Gastroesophageal sphincter (tissue), 3 donors: Measurements from ENCODE around the gene LDB3.

Source experiments
- POLR2AphosphoS5 ChIP-seq: sonication (generic); formaldehyde crosslinking; IDR thresholded peaks from one replicate; pipeline ENCODE4 v1.6.1; 2017; ENCODE audit warnings: antibody characterized with exemption
- TF ChIP-seq, protein P1 (sequence below), 4 experiments: fragments of 200-600 bp in 2 of 4; fragments of 450-650 bp in 2 of 4; sonication (generic) in 1 of 4; IDR thresholded peaks; one replicate each; pipeline ENCODE4 v1.5.1; 2017 to 2019; ENCODE audit warnings: antibody characterized with exemption in 4 of 4, mild to moderate bottlenecking in 2 of 4, moderate library complexity in 2 of 4

- TF ChIP-seq, protein P1, sequence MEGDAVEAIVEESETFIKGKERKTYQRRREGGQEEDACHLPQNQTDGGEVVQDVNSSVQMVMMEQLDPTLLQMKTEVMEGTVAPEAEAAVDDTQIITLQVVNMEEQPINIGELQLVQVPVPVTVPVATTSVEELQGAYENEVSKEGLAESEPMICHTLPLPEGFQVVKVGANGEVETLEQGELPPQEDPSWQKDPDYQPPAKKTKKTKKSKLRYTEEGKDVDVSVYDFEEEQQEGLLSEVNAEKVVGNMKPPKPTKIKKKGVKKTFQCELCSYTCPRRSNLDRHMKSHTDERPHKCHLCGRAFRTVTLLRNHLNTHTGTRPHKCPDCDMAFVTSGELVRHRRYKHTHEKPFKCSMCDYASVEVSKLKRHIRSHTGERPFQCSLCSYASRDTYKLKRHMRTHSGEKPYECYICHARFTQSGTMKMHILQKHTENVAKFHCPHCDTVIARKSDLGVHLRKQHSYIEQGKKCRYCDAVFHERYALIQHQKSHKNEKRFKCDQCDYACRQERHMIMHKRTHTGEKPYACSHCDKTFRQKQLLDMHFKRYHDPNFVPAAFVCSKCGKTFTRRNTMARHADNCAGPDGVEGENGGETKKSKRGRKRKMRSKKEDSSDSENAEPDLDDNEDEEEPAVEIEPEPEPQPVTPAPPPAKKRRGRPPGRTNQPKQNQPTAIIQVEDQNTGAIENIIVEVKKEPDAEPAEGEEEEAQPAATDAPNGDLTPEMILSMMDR (IDR thresholded peaks at IDR 0.05): no peak
- no peak for TF ChIP-seq POLR2AphosphoS5
These were observed 102.2 kb downstream of the LDB3 start for GRCh38 chr10:86770412-86770960.
